Fibroblast of villous mesenchyme (primary cell): ENCODE measurements around the gene RAP1GAP2. TPM values are rescaled to one million over a fixed set of nuclear protein-coding genes. Genes with fewer than 3 reads are reported as not detected.

ENCODE experiments used
- DNase-seq: peaks from one replicate; pipeline ENCODE4 v3.0.0-alpha.2; 2010; ENCODE audit warnings: low read depth
- H3K4me3 ChIP-seq: 2 replicates; pipeline ENCODE4 v1.5.1; 2011; ENCODE audit warnings: low read depth, mild to moderate bottlenecking, low read length
- CTCF ChIP-seq: IDR thresholded peaks from 2 replicates; pipeline ENCODE4 v1.5.1; 2012; ENCODE audit warnings: low read depth, mild to moderate bottlenecking, low read length; ENCODE audit not compliant: insufficient read depth
- total RNA-seq: library from RNA; depleted of rRNA; stranded (reverse); fragments of >200 nt; gene quantifications from 2 replicates; pipeline ENCODE4 v1.2.3, GENCODE V29; 2012

Gene RAP1GAP2
- total RNA-seq, 1 donor, result 5.2 TPM

- TF ChIP-seq CTCF, result no peak
- DNase-seq, result no peak
- no peak overlapping the region for H3K4me3 ChIP-seq
Observed at GRCh38 chr17:2928294-2928890, 132.2 kb downstream of the RAP1GAP2 start.

- peak; percentile 63 for TF ChIP-seq CTCF
- DNase-seq, result peak; percentile 26
Observed at GRCh38 chr17:2929881-2930533, 133.8 kb downstream of the RAP1GAP2 start.

GRCh38 chr17:2931876-2932275, 135.6 kb downstream of the RAP1GAP2 start:
- no peak for DNase-seq
- no peak for TF ChIP-seq CTCF
- no peak overlapping the region for H3K4me3 ChIP-seq

More at GRCh38 chr17:2929881-2930533, 133.8 kb downstream of the RAP1GAP2 start:
- no peak overlapping the region for H3K4me3 ChIP-seq

- no peak overlapping the region for H3K4me3 ChIP-seq
- TF ChIP-seq CTCF, result no peak
- no peak for DNase-seq
Observed at GRCh38 chr17:2932946-2933345, 136.7 kb downstream of the RAP1GAP2 start.

GRCh38 chr17:2933606-2934005, 137.4 kb downstream of the RAP1GAP2 start:
- no peak for TF ChIP-seq CTCF
- no peak for DNase-seq
- no peak overlapping the region for H3K4me3 ChIP-seq

GRCh38 chr17:2935632-2936031, 139.4 kb downstream of the RAP1GAP2 start:
- H3K4me3 ChIP-seq, result no peak overlapping the region
- no peak for DNase-seq
- no peak for TF ChIP-seq CTCF

GRCh38 chr17:2936351-2936750, 140.1 kb downstream of the RAP1GAP2 start:
- TF ChIP-seq CTCF, result no peak
- H3K4me3 ChIP-seq, result no peak overlapping the region
- no peak for DNase-seq
